H1 (cell line): Measurements from ENCODE around the gene ADCY6. TPM values are rescaled to one million over a fixed set of nuclear protein-coding genes. Genes with fewer than 3 reads are reported as not detected.
A peak's percentile ranks its signal among the peaks of the same experiment; 100 is the strongest.

Source experiments
- CTCF ChIA-PET: fragments of 300-600 bp; sonication (Branson Sonifier 250); formaldehyde crosslinking; loops from one replicate; lab custom pipeline; 2021; ENCODE audit not compliant: partially characterized antibody; lab: Charles Lee
- POLR2A ChIA-PET: fragments of 300-600 bp; sonication (Branson Sonifier 250); formaldehyde crosslinking; loops from one replicate; lab custom pipeline; 2021; ENCODE audit warnings: inconsistent platforms; ENCODE audit not compliant: partially characterized antibody; lab: Charles Lee
- DNase-seq, 2 experiments: peaks; one replicate each; pipeline versions ENCODE4 v3.0.0 to v3.0.0-alpha.2; 2010 to 2022; ENCODE audit warnings: low spot score in 2 of 2, low read depth in 1 of 2, mixed read lengths in 1 of 2
- FAIRE-seq: peaks from 2 replicates; lab custom pipeline; 2011; peaks lifted over from hg19 to GRCh38; lab: Jason Lieb, UNC
- H2AFZ ChIP-seq: 2 replicates; pipeline ENCODE4 v1.8.1; 2012; ENCODE audit warnings: low read length, inconsistent platforms
- H2AK5ac ChIP-seq: 2 replicates; pipeline ENCODE4 v1.6.1; 2013; ENCODE audit warnings: low read depth, low read length
- H2BK120ac ChIP-seq: replicated peaks from 2 replicates; pipeline ENCODE3; 2013; ENCODE audit warnings: low read depth, low read length, inconsistent platforms
- H2BK12ac ChIP-seq: 2 replicates; pipeline ENCODE4 v1.6.1; 2013; ENCODE audit warnings: low read depth, low read length
- H2BK15ac ChIP-seq: 2 replicates; pipeline ENCODE4 v1.6.1; 2013; ENCODE audit warnings: low read length
- H2BK20ac ChIP-seq: 2 replicates; pipeline ENCODE4 v1.6.1; 2013; ENCODE audit warnings: low read length
- H2BK5ac ChIP-seq: 2 replicates; pipeline ENCODE4 v1.6.1; 2013; ENCODE audit warnings: low read depth, low read length
- H3K14ac ChIP-seq: 2 replicates; pipeline ENCODE4 v1.6.1; 2013; ENCODE audit warnings: inconsistent platforms; ENCODE audit not compliant: insufficient read length
- H3K18ac ChIP-seq: 2 replicates; pipeline ENCODE4 v1.6.1; 2013; ENCODE audit warnings: low read length; ENCODE audit errors: extremely low read depth
- H3K23ac ChIP-seq: 2 replicates; pipeline ENCODE4 v1.6.1; 2013; ENCODE audit warnings: inconsistent platforms; ENCODE audit not compliant: insufficient read length
- H3K23me2 ChIP-seq: 2 replicates; pipeline ENCODE4 v1.6.1; 2013; ENCODE audit warnings: low read depth, low read length
- H3K27ac ChIP-seq: 2 replicates; pipeline ENCODE4 v1.6.1; 2011; ENCODE audit warnings: low read depth, low read length, inconsistent platforms
- H3K27me3 ChIP-seq, 4 experiments: replicated peaks in 1 of 4; 1 replicate in 1 of 4; 2 replicates in 3 of 4; pipeline versions ENCODE4 v1.6.1 to v1.8.1; 2011 to 2013; ENCODE audit warnings: low read length in 3 of 4, mild to moderate bottlenecking in 3 of 4, inconsistent platforms in 2 of 4, mixed read lengths in 2 of 4, moderate library complexity in 1 of 4; ENCODE audit not compliant: control insufficient read depth in 3 of 4, insufficient read depth in 3 of 4; ENCODE audit errors: extremely low read depth in 1 of 4
- H3K36me3 ChIP-seq, 4 experiments: 2 replicates each; pipeline versions ENCODE4 v1.6.1 to v1.8.1; 2011 to 2013; ENCODE audit warnings: mild to moderate bottlenecking in 4 of 4, low read length in 3 of 4, moderate library complexity in 2 of 4, control low read depth in 1 of 4, inconsistent platforms in 1 of 4; ENCODE audit not compliant: insufficient read depth in 4 of 4, control insufficient read depth in 2 of 4
- H3K4ac ChIP-seq: replicated peaks from 2 replicates; pipeline ENCODE3; 2013; ENCODE audit warnings: low read length, low read depth, mixed read lengths, inconsistent platforms; ENCODE audit not compliant: insufficient read length
- H3K4me1 ChIP-seq, 4 experiments: replicated peaks in 1 of 4; 1 replicate in 1 of 4; 2 replicates in 3 of 4; pipeline versions ENCODE4 v1.6.1 to v1.8.1; 2011 to 2013; ENCODE audit warnings: low read length in 3 of 4, inconsistent platforms in 2 of 4, mixed read lengths in 1 of 4; ENCODE audit not compliant: insufficient read depth in 4 of 4, control insufficient read depth in 3 of 4
- H3K4me2 ChIP-seq, 2 experiments: 2 replicates each; pipeline versions ENCODE4 v1.6.1 to v1.8.1; 2011 to 2013; ENCODE audit warnings: low read depth in 2 of 2, low read length in 2 of 2, control low read depth in 1 of 2, inconsistent platforms in 1 of 2, mild to moderate bottlenecking in 1 of 2; ENCODE audit not compliant: insufficient read depth in 1 of 2
- H3K4me3 ChIP-seq, 4 experiments: fragments of 200-600, 300-600 bp in 1 of 4; sonication (generic), shearing (Covaris generic), sonication (Bioruptor Twin) in 1 of 4; 2 replicates each; pipeline versions ENCODE4 v1.5.1 to v1.8.1; 2011 to 2016; ENCODE audit warnings: low read length in 4 of 4, low read depth in 3 of 4, control low read depth in 2 of 4, inconsistent platforms in 2 of 4, mild to moderate bottlenecking in 2 of 4, mixed read lengths in 1 of 4, moderate library complexity in 1 of 4; ENCODE audit not compliant: insufficient read depth in 2 of 4; ENCODE audit errors: extremely low read depth in 1 of 4
- H3K56ac ChIP-seq: replicated peaks from 2 replicates; pipeline ENCODE3; 2013; ENCODE audit warnings: low read depth, mild to moderate bottlenecking, mixed read lengths, low read length, inconsistent platforms; ENCODE audit not compliant: insufficient read length
- H3K79me1 ChIP-seq: 2 replicates; pipeline ENCODE4 v1.6.1; 2013; ENCODE audit warnings: low read depth, low read length, control low read depth
- H3K79me2 ChIP-seq, 2 experiments: 2 replicates each; pipeline versions ENCODE4 v1.6.1 to v1.8.1; 2012 to 2013; ENCODE audit warnings: low read length in 2 of 2, mild to moderate bottlenecking in 2 of 2, inconsistent platforms in 1 of 2; ENCODE audit not compliant: insufficient read depth in 2 of 2, control insufficient read depth in 1 of 2
- H3K9ac ChIP-seq, 4 experiments: replicated peaks in 1 of 4; 1 replicate in 1 of 4; 2 replicates in 3 of 4; pipeline versions ENCODE4 v1.6.1 to v1.8.1; 2011 to 2013; ENCODE audit warnings: low read depth in 3 of 4, low read length in 3 of 4, control low read depth in 2 of 4, mild to moderate bottlenecking in 2 of 4, moderate library complexity in 2 of 4, inconsistent platforms in 1 of 4; ENCODE audit errors: extremely low read depth in 1 of 4
- H3K9me3 ChIP-seq, 2 experiments: 2 replicates each; pipeline versions ENCODE4 v1.6.1 to v1.8.1; 2012 to 2013; ENCODE audit warnings: mild to moderate bottlenecking in 2 of 2, moderate library complexity in 2 of 2, control low read depth in 1 of 2, inconsistent platforms in 1 of 2, low read depth in 1 of 2, low read length in 1 of 2, mixed read lengths in 1 of 2; ENCODE audit not compliant: insufficient read depth in 2 of 2
- H4K20me1 ChIP-seq, 2 experiments: replicated peaks in 1 of 2; 2 replicates each; pipeline versions ENCODE3 to v1.8.1; 2011 to 2013; ENCODE audit warnings: inconsistent platforms in 2 of 2, low read length in 2 of 2, mild to moderate bottlenecking in 1 of 2; ENCODE audit not compliant: insufficient read depth in 2 of 2, control insufficient read depth in 1 of 2
- H4K5ac ChIP-seq: 2 replicates; pipeline ENCODE4 v1.6.1; 2013; ENCODE audit warnings: low read length, low read depth, mixed read lengths, inconsistent platforms; ENCODE audit not compliant: insufficient read length
- H4K8ac ChIP-seq: 2 replicates; pipeline ENCODE4 v1.8.0; 2013; ENCODE audit warnings: mild to moderate bottlenecking, moderate library complexity, low read length, inconsistent platforms; ENCODE audit not compliant: insufficient read depth; ENCODE audit errors: extremely low read depth
- H4K91ac ChIP-seq: replicated peaks from 2 replicates; pipeline ENCODE3; 2013; ENCODE audit warnings: low read length, mixed read lengths, inconsistent platforms; ENCODE audit not compliant: insufficient read length
- BRCA1 ChIP-seq: IDR thresholded peaks from 2 replicates; pipeline ENCODE4 v1.6.1; 2012; ENCODE audit warnings: low read depth, low read length, improper control_type of control experiment
- polyA plus RNA-seq, 7 experiments: library from polyadenylated mRNA; depleted of rRNA in 3 of 7; stranded (reverse) in 5 of 7; unstranded in 2 of 7; fragments of >200 nt in 5 of 7; fragments of 200-250 nt in 2 of 7; gene quantifications; 1 replicate in 5 of 7; 2 replicates in 1 of 7; 4 replicates in 1 of 7; pipeline versions ENCODE4 v1.2.1 to v1.2.3, GENCODE V29; 2011 to 2013; ENCODE audit warnings: missing spikeins in 2 of 7, mixed read lengths in 2 of 7
- total RNA-seq: library from RNA; stranded (reverse); fragmentation: NEBNext Ultra II Directional; extraction: Animal tissue kit (Norgen Biotek cat#: 25700); gene quantifications from 2 replicates; pipeline ENCODE4 v1.2.1, GENCODE V29; 2021

The ADCY6 gene
- total and polyA plus RNA-seq, 2 of the 8 experiments (the other 6 are each of a cell fraction or from before 2014, with no cell fraction given) = 11.7 to 17.5 TPM

- Histone ChIP-seq H3K27ac (no peak overlapping the region), H4K5ac (no peak overlapping the region), H3K4me1 (no peaks in the 10 kb centered on the region), H2AFZ (no peak overlapping the region), H3K18ac (no peak overlapping the region), H2BK120ac (peak overlapping the region; percentile 39), H2BK12ac (no peak overlapping the region), H3K9ac (no peak overlapping the region), H3K79me2 (no peaks in the 10 kb centered on the region), H3K4me3 (no peak overlapping the region), H4K8ac (no peak overlapping the region), H3K4me2 (no peak overlapping the region), H2BK20ac (no peak overlapping the region), H3K79me1 (no peaks in the 10 kb centered on the region), H2BK5ac (no peak overlapping the region), H3K14ac (no peak overlapping the region), H3K27me3 (no peaks in the 10 kb centered on the region), H3K23ac (no peak overlapping the region), H2AK5ac (no peak overlapping the region), H3K9me3 (no peaks in the 10 kb centered on the region), H3K4ac (no peak overlapping the region), H3K56ac (no peak overlapping the region), H4K20me1 (no peaks in the 10 kb centered on the region), H2BK15ac (no peak overlapping the region), H3K36me3 (no peaks in the 10 kb centered on the region), H4K91ac (no peak overlapping the region), H3K23me2 (no peaks in the 10 kb centered on the region)
- ChIA-PET POLR2A (no interaction called here), CTCF (interaction anchor here (0.8 to 7.6 kb wide), 7 partner anchors 16 to 57 kb away, joined by 3 to 69 read pairs (median 4); partner anchors contain the start of gene ADCY6)
- DNase-seq = no peak
- no peak for FAIRE-seq
- TF ChIP-seq BRCA1 = no peak
Observed at GRCh38 chr12:48758737-48759136, 30.2 kb downstream of the ADCY6 start.
